NT2/D1 (cell line): Measurements from ENCODE around the gene SLC16A13.

Experiments used
- SUZ12 ChIP-seq: IDR thresholded peaks from 2 replicates; pipeline ENCODE4 v1.6.1; 2011; ENCODE audit not compliant: insufficient read length, insufficient read depth; ENCODE audit errors: extremely low read depth
- YY1 ChIP-seq: IDR thresholded peaks from 2 replicates; pipeline ENCODE4 v1.6.1; 2011; ENCODE audit not compliant: insufficient read length, insufficient read depth
- ZNF274 ChIP-seq: IDR thresholded peaks from 2 replicates; pipeline ENCODE4 v1.6.1; 2011; ENCODE audit warnings: mild to moderate bottlenecking, low read depth, low read length

GRCh38 chr17:6996256-6997011 lies 39.4 kb upstream of the SLC16A13 start:
- TF ChIP-seq SUZ12 (no peak), ZNF274 (no peak), YY1 (no peak)
